GM21360 (cell line): ENCODE data around the gene FZD1.
A peak's percentile ranks its signal among the peaks of the same experiment; 100 is the strongest.

Experiments used
- ATAC-seq: cut with Tn5 transposase; IDR thresholded peaks from one replicate; pipeline ENCODE4 v1.9.1; 2021; ENCODE audit warnings: mild to moderate bottlenecking, moderate library complexity; ENCODE audit not compliant: unreplicated experiment

Gene FZD1

DNA sequence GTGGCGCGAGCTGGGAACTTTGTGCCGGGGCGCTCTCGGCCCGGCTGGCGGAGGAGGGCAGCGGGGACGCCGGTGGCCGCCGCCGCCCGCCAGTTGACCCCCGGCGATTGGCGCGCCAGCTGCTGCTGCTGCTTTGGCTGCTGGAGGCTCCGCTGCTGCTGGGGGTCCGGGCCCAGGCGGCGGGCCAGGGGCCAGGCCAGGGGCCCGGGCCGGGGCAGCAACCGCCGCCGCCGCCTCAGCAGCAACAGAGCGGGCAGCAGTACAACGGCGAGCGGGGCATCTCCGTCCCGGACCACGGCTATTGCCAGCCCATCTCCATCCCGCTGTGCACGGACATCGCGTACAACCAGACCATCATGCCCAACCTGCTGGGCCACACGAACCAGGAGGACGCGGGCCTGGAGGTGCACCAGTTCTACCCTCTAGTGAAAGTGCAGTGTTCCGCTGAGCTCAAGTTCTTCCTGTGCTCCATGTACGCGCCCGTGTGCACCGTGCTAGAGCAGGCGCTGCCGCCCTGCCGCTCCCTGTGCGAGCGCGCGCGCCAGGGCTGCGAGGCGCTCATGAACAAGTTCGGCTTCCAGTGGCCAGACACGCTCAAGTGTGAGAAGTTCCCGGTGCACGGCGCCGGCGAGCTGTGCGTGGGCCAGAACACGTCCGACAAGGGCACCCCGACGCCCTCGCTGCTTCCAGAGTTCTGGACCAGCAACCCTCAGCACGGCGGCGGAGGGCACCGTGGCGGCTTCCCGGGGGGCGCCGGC lies 870 bp downstream of the FZD1 start:
- peak; percentile 45 for ATAC-seq

DNA sequence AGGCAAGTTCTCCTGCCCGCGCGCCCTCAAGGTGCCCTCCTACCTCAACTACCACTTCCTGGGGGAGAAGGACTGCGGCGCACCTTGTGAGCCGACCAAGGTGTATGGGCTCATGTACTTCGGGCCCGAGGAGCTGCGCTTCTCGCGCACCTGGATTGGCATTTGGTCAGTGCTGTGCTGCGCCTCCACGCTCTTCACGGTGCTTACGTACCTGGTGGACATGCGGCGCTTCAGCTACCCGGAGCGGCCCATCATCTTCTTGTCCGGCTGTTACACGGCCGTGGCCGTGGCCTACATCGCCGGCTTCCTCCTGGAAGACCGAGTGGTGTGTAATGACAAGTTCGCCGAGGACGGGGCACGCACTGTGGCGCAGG lies 1.4 kb downstream of the FZD1 start:
- ATAC-seq = no peak

DNA sequence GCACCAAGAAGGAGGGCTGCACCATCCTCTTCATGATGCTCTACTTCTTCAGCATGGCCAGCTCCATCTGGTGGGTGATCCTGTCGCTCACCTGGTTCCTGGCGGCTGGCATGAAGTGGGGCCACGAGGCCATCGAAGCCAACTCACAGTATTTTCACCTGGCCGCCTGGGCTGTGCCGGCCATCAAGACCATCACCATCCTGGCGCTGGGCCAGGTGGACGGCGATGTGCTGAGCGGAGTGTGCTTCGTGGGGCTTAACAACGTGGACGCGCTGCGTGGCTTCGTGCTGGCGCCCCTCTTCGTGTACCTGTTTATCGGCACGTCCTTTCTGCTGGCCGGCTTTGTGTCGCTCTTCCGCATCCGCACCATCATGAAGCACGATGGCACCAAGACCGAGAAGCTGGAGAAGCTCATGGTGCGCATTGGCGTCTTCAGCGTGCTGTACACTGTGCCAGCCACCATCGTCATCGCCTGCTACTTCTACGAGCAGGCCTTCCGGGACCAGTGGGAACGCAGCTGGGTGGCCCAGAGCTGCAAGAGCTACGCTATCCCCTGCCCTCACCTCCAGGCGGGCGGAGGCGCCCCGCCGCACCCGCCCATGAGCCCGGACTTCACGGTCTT lies 1.9 kb downstream of the FZD1 start:
- no peak for ATAC-seq

DNA sequence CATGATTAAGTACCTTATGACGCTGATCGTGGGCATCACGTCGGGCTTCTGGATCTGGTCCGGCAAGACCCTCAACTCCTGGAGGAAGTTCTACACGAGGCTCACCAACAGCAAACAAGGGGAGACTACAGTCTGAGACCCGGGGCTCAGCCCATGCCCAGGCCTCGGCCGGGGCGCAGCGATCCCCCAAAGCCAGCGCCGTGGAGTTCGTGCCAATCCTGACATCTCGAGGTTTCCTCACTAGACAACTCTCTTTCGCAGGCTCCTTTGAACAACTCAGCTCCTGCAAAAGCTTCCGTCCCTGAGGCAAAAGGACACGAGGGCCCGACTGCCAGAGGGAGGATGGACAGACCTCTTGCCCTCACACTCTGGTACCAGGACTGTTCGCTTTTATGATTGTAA lies 2.5 kb downstream of the FZD1 start:
- no peak for ATAC-seq

DNA sequence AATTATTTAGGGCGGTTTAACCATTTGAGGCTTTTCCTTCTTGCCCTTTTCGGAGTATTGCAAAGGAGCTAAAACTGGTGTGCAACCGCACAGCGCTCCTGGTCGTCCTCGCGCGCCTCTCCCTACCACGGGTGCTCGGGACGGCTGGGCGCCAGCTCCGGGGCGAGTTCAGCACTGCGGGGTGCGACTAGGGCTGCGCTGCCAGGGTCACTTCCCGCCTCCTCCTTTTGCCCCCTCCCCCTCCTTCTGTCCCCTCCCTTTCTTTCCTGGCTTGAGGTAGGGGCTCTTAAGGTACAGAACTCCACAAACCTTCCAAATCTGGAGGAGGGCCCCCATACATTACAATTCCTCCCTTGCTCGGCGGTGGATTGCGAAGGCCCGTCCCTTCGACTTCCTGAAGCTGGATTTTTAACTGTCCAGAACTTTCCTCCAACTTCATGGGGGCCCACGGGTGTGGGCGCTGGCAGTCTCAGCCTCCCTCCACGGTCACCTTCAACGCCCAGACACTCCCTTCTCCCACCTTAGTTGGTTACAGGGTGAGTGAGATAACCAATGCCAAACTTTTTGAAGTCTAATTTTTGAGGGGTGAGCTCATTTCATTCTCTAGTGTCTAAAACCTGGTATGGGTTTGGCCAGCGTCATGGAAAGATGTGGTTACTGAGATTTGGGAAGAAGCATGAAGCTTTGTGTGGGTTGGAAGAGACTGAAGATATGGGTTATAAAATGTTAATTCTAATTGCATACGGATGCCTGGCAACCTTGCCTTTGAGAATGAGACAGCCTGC lies 3.1 kb downstream of the FZD1 start:
- no peak for ATAC-seq

DNA sequence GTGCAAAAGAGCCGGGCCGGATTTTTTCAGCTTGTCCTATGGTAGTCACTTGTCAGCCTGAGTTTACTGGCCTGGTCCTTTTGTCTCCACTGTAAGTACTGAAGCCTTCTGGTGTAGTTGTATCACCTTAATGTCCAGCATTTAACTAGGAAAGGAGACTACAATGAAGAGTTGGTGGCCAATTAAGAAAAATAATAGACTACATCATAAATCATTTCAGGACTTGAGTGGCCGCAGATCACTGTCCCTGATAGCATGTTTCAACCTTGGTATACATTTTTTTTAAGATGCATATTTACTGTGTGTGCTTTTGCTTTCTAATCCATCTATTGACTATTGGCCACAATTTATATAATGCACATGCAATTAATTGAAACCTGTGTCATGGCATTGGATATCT lies 6.1 kb downstream of the FZD1 start:
- ATAC-seq = no peak

DNA sequence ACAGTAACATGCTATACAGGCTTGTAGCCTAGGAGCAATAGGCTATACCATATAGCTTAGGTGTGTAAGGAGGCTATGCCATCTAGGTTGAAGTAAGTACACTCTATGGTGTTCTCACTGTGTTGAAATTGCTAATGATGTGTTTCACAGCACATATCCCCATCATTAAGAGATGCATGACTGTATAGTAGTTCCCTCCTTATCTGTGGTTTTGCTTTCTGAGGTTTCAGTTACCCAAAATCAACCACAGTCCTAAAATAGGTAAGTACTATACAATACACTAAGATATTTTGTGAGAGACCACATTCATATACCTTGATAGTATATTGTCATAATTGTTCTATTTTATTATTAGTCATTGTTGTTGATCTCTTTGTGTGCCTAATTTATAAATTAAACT lies 12.7 kb downstream of the FZD1 start:
- peak; percentile 97 for ATAC-seq

DNA sequence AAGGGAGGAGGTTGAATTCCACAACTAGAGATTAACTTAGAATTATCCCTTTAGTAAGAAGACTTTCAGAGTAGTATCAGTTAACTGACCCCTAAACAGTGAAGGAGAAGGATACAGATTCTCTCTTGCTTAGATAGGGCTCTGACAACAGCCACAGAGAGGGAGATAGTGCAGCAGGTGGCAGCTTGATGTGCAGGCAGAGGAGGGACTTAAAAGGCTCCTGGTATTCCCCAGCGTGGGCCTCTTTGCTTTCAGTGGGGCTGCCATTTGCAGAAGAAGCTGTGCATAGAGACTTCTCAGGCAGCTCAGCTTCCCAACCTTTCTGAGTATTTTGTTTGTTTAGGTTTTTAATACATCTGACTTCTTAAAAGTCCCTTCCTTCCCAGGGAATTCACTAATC lies 16.0 kb downstream of the FZD1 start:
- peak; percentile 61 for ATAC-seq

DNA sequence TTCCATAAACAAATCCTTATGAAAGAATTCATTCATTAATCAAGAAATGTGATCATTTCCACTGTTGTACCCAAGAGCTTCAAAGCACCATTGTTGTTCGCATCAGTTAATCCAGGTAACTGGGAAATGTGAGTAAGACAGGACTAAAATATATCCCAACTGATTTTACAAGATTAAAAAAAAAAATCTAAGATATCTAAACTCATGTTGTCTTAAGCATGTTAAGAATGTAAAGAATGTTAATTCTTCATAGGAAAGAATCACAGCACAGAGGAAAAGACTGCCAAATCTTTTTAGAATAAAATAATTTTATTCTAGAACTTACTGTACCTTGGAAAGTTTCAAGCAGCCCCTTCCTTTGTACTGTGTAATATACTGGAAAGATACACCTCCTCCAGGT lies 16.4 kb downstream of the FZD1 start:
- no peak for ATAC-seq

DNA sequence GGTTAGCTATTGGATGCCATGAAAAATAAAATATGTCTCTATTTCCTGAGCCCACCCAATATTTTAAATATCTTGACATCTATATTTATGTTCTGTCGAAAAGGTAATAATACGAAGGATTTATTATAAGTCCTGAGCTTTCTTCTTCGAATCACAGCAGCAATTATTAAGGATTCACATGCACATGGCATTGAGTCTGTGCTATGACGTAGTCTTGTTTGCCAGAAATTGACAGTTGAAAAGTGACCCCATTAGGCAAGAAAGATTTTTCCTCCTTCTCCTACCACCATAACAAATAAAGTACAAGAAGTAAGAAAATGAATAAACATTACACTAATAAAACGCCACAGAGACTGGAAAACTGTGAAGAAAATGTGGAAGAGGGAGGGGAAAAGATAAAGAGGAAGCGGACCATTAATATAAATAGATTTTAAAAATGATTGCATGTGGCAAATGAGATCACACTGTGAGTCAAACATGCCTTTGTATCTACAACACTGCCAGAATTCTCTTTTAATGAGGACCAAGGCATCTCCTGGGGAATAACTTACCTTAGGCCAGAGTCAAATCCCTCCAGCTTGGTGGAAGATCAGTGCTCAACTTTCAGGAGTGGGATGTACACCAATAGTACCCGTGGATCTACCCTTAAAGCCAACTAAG lies 21.6 kb downstream of the FZD1 start:
- ATAC-seq = no peak

DNA sequence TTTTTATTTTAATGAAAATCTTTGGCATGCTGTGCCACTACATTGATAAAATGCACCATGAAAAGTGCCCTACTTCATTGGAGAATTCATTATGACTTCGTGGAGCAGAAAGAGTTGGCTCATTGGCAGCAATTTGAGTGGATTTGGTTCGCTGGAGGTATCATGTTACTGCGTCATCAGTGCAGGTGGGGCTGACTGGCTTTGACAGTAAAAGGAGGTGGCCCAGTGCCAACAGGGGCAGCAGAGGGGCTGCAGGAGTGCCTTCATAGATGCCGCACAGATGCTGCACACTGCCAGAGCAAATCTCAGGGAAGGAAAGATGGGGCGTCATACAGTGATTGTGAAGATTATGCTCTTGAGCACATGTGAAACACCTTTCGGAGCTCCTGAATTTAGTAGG lies 22.2 kb downstream of the FZD1 start:
- ATAC-seq = no peak

DNA sequence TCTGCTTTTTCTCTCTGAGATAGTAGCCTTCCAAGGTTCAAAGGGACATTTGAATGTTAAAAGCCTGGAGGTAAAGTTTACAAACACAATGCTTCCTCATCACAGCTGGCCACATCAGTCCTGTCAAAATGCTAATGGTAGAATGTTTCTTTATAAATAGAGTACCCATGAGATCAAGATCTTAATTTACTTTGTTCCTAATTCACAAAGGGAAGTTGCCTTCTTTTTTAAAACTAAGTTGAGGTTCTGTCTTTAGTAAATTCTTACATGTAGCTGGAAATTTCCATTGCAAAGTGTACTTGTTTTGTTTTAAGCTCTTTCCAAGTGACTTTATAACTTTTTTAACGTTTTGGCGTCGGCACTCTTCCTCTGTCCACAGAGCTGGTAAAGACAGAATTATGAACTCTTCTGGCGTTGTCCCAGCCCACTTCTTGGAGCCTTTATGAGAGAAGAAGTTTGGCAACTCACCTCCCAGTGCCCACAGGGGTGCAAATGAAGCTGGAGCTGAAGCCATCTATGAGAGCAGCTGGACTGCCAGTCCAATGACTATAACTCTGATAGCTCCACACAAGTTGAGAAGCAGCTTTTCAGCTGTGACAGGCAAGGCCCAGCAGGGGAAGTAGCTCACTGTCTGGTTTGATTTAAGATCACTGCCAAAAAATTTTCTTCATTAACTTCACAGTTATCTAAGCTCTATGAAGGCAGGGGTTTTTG lies 23.3 kb downstream of the FZD1 start:
- ATAC-seq = no peak

DNA sequence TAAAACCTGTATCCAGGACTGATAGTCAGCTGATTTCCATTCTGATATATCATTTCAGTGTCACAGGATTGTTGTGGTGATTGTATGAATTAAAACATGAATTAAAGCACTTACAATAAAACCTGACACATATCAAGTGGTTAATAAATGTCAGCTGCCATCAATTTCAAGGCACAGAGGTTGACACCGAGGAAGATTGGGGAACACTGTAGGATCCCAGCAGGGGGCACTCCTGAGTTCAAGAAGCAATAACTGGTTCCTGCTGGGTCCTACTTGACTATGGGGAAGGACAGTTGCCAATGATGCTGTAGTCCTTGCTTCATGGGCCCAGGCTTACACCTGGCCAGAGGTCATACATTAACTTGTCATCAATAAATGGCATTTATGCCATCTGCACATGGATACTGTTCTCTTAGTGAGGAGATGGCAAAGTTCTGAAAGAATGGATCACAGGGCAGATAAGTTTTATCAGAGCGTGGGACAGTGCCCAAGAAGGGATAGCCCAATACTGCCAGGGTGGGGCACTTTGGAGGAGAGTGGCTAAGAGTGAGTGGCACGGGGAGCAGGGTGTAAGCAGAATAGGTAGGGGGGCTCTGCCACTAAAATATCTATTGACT lies 24.1 kb downstream of the FZD1 start:
- ATAC-seq = peak; percentile 62

DNA sequence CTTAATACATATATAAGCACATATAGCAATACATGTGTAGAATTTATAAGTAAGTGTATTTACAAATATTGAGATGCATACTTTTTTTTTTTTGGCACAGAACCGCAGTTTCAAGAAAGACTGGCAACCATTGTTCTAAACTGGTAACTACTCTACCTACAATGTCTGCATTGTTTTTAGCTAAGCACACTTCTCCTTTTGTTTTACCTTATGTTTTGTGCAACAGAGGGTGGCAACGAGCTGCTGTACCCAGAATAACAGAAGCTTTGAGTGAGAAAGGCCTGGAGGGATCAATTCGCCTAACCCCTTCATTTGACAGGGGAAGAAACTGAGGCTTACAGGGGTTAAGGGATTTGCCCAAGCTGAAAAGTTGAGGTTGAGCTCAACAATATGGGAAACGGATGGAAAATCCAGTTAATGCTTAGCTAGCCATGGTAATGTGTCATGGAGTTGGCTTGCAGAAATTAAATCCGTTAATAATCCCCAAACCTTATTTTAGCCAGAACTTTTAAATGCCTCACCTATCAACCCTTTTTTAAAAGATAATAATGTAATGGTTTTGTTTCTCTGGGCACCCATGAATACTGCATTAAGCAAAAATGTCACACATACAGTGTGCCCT lies 25.5 kb downstream of the FZD1 start:
- no peak for ATAC-seq

DNA sequence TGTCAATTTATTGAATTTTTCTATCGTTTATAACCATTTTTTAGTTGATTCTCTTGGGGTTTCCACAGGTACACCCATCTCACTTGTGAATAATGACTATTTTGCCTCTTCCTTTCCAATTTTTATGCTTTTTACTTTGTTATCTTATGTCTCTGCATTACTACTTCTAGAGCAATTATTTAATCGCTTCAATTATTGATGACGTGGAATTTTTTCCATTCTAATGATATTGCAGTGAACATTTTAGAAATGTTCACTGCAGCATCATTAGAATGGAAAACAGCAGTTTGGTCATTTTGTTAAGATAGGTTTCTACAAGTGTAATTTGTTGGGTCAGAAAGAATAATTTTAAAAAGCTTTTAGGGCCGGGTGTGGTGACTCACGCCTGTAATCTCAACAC lies 27.1 kb downstream of the FZD1 start:
- no peak for ATAC-seq

DNA sequence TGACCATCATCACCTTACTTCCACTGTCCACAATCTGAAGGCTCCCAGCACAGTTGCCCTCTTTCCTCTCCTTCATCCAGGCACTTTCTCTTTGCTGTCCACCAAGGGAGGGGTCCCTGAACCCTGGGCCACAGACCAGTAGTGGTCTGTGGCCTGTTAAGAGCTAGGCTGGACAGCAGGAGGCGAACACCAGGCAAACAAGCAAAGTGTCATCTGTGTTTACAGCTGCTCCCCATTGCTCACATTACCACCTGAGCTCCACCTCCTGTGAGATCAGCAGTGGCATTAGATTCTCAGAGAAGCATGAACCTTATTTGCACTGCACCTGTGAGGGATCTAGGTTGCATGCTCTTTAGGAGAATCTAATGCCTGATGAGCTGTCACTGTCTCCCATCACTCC lies 27.7 kb downstream of the FZD1 start:
- no peak for ATAC-seq

DNA sequence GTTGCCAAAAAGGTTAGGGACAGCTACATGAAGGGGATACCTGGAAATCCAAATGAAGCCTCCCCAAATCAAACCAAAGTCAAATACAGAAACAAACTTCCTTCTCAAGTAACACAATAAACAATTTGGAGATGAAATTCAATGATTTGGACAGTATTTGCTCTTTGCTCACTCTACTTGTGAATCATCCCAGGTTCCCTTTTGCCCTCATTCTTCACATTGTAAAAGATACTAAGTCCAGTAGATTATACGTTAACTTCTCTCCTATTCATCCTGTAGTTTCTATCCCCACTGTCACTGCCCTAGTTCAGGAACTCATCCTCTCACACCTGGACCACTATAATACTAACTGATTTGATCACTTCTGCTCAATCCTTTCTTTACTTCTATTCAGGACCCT lies 28.3 kb downstream of the FZD1 start:
- no peak for ATAC-seq

DNA sequence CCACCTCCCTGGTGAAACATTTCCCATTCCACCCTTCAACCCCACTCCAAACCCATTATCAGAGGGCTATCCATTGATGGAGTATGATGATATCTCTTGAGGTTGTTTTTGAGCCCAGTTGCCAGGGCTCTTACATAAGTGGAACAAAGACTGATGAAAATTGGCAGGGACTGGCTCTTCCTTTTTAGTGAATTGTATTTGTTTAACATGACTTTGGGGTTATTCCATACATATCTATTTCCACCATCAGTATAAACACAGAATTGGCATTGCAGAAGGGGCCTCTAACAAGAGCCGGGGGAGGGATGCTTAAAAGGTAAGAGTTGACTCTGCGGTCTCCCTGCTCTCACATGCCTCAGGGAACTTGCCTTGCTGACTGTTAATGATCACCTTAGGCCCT lies 28.9 kb downstream of the FZD1 start:
- ATAC-seq = no peak

DNA sequence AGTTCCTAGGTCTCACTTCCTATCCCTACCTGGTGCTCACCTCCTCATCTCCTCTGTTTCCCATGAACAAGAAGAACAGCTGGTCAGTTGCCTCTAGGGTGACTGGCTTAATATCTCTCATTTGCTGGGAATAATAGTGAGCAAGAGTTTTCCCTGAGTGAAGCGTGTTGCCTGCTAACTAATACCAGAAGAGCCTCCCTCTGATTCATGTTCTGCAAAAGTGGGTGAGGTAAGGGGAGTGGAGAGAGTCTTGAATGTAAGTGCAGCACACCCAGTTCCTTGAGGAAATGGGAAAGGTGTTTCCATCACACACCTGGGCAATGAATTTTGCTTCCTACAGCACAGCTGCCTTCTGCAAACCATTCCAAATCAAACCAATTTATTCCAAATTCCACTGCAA lies 29.6 kb downstream of the FZD1 start:
- ATAC-seq = no peak

DNA sequence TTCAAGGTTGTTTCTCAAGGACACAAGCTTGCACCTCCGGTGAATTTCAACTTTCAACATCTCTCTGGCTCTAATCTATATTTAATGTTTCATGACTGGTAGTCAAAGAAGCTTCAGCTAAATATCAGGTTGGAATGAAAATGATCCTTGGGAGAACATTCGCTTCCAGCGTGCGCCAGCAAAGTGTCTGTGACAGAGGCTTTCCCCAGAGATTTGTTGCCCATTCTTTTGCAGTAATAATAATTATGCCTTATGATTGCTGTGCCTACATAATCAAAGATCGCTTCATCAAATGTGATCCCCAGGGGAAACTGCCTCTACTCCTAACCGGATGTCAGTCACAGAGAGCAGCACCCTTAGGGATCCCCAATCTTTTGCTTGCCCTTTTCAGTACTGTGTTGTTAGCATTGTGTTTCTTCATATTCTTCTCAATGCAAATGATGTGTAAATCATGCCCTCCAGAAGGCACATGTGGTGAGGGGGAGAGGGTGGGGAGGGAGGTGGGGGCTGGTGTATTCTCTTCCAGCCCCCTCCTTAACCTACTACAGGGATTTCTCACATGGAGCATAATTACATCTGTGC lies 30.5 kb downstream of the FZD1 start:
- ATAC-seq = no peak
